NCI-H128 (cell line): Measurements from ENCODE around the gene TBC1D22A.

Source experiments
- DNase-seq: peaks from one replicate; lab custom pipeline; 2025; ENCODE audit not compliant: unreplicated experiment; lab: John Stamatoyannopoulos, UW

TBC1D22A gene

DNA sequence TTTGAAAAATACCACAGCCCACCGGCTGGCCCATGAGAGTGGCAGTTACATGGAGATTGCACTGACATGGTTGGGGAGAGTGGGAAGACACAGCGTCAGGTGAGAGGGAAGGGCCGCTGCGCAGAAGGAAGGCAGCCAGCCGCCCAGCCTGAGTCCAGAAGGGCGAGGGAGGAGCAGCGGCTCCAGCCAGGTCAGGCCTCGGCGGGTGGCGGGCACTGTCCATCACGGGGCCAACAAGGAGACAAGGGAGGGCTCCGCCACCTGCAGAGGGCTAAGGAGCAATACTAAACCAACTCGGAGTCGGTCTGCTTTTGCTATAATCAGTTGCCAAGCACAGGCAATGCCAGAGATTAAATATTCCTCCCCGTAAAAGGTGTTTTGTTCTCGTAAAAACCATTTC lies 384.5 kb downstream of the TBC1D22A start:
- no peak for DNase-seq

DNA sequence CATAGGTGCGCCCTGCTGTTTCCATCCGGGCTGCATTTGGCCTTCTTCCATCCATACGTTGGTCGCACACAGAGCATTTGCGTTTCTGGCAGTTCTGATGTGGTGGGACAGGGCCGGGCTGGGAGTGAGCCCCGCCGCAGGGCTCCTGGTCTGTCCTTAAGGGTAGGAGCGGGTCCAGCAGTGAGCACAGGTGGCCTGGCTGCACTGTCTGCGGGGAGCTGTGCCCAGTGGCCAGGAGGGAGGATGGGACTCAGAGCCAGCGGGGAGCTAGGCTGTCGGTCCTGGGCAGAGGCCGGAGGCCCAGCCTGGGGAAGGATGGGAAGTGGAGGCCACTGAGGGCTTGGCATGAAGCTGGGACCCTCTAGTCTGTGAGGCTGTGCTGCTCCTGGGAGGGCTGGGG lies 385.1 kb downstream of the TBC1D22A start:
- no peak for DNase-seq

GRCh38 chr22:47148510-47148909 lies 386.1 kb downstream of the TBC1D22A start:
- DNase-seq, result no peak

DNA sequence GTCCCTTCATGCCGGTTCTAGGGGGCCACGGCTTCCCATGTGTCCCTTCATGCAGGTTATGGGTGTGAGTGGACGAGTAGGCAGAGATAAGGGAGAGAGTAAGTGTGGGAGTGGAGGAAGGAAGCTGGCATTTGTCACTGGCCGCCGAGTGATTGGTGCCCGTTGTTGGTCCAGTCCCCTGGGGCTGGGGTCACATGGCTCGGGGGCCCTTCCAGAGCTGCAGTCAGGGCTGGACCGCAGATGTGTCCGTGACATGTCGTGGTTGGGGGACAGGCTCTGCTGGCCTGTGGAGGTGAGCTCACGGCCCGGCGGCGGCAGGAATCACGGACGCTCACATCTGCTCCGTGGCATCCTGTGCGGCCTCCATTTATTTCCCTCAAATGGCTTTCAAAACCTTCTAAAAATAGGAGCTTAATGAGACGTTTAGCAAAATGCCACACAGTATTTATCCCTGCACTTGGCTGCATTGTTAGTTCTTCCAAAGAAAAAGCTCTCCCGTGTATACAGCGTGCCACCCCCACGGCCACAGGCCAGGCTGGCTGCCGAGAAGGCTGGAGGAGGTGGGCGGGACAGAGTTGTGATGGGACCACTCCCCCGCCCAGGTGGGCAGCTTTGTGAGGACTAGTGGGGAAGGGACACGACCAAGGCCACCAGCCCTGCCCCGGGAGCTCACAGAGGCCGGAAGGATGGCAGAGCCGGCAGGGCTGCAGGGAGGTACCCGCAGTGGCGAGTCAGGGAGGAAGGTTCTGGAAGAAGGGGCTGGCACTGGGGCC lies 386.7 kb downstream of the TBC1D22A start:
- no peak for DNase-seq

- DNase-seq, result no peak
These were observed 387.5 kb downstream of the TBC1D22A start for GRCh38 chr22:47149976-47150375.

DNA sequence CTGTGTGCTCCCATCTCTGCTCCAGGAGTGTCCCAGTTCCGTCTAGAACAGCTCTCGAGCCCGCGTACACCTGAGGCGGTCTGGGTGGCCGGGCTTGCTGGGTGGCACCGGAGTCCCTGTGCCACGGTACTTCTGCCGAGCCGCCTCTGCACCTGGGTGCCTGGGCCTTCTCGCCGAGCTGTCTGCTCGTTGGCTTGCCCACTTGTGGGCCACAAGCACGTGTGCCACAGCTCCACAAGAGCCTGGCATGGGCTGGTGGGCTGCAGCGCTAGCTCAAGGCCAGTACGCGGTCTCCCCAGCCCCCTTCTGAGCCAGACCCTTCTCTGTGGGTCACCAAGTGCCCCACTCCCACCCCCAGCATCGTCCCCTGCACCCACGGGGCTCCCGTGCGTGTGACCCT lies 388.0 kb downstream of the TBC1D22A start:
- DNase-seq, result no peak

DNA sequence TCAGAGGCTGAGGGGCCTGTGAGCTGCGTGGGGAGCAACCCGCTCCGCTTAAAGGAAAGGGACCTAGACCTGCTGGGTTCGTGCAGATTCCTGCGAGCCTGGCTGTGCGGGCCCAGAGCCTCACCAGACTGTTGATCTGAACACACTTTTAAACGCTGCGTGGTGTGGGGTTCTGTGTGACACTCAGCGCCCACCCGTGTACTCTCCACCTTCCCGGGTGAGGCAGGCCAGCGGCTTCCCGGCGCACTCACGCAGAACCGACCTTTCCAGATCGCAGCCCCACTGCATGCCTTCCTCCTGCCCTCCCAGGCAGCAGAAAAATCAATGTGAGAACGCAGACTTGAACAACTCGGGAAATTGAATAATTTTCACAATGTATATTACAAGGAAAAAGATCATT lies 388.6 kb downstream of the TBC1D22A start:
- no peak for DNase-seq

GRCh38 chr22:47151490-47151889 lies 389.0 kb downstream of the TBC1D22A start:
- no peak for DNase-seq

- no peak for DNase-seq
These were observed 389.8 kb downstream of the TBC1D22A start for GRCh38 chr22:47152236-47152635.

DNA sequence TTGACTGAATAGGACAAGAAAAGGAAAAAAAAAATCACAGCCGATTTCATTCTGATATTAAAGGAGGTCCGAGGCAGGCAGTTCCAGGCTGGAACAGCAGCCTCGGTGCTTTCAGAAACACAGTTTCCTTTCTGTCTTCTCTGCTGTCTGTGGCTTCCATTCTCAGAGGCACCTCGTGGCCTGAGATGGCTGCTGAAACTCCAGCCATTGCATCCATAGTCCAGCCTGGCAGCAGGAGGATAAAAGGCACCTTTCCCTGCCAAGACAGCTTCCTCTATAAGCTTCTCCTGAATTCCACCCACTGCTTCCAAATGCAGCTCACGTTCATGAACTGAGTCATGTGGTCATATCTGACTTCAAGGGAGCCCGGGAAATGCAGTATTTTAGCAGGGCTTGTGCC lies 390.5 kb downstream of the TBC1D22A start:
- no peak for DNase-seq

- no peak for DNase-seq
These were observed 391.5 kb downstream of the TBC1D22A start for GRCh38 chr22:47153854-47154525.

GRCh38 chr22:47154621-47155081 lies 392.2 kb downstream of the TBC1D22A start:
- no peak for DNase-seq

DNA sequence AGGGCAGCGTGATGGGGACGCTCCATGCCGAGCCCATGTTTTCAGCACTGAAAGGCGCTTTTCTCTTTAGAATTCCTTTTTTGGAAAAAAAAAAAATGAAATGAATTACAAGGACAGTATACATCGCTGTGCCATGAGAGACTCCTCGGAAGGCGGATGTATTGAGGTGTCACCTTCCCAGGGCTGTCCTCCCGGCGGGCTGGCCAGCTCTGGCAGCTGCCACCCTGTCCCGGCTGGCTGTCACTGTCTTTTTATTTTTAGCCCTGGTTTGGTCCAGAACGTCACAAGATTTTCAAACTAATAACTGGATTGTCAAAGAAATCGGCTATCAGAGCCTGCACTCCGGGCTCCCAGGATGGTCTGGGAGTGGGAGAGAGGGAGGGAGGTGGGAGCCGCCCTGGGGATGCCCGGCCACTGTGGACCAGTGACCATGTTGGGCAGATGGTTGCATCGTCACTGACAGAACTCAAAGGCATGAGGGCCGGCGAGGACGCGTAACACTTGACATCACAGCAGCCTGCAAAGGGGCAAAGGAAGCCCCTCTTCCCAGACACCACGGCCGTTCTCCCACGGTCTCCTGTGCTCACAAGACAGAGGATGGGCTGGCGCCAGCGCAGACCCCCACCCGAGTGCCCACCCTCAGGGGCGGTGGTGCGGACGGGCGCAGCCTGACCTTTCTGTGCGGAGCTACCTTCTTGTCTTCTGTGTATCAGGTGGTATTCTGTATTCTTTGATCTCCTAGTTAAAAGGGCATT lies 392.9 kb downstream of the TBC1D22A start:
- no peak for DNase-seq

DNA sequence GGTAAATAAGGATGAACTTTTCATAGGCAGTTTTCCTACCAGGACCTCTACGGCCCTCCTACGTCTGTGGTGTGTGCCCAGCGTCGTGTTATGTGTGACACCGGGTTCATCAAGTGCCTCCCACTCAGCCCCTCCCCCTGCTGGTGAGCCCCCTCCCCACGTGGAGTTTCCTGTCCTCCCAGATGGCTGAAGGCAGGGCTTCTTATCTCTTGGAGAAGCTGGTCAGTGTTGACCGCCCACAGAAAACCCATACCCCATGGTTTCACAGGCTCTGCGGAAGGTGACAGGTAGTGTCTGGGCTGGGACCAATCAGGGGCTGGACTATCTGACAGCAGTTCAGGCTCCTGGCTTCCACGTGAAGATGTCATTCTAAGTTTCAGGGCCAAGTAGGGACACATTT lies 393.5 kb downstream of the TBC1D22A start:
- DNase-seq, result no peak

GRCh38 chr22:47156352-47157092 lies 394.1 kb downstream of the TBC1D22A start:
- DNase-seq, result no peak

DNA sequence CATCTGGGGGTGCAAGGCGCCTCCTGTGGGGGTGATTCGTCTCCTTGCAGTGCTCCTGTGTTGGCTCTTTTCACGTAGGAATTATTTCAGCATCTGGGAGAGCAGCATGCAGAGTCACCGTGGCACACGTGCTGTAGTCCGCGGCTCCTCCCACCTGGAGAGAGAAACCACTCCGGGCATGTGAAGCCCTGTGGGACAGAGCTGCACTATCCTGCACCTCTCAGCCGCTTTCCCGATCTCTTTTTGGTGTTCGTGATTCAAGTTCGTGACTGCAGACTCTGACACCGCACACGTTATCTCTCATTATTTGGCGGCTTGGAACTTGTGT lies 394.6 kb downstream of the TBC1D22A start:
- no peak for DNase-seq

- DNase-seq, result no peak
These were observed 395.2 kb downstream of the TBC1D22A start for GRCh38 chr22:47157486-47158270.

DNA sequence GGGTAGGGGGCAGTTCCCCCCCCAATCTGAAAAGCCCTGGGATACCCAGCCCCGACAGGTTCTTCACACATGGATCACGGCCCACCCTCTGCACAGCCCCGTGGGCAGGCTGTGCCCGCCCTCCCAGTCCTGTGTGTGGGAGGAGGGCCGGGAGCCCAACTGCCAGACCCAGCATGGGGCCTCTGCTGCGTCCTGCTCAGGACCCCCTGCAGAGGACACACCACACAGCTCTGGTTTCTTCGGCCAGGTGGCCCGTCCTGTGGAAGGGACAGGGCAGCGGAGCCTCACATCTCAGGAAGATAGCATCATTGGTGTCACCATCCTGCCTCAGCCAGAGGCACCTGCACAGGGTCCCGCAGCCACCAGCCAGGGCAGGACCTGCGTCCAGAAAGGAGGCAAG lies 396.0 kb downstream of the TBC1D22A start:
- no peak for DNase-seq

GRCh38 chr22:47159592-47159991 lies 397.1 kb downstream of the TBC1D22A start:
- no peak for DNase-seq

DNA sequence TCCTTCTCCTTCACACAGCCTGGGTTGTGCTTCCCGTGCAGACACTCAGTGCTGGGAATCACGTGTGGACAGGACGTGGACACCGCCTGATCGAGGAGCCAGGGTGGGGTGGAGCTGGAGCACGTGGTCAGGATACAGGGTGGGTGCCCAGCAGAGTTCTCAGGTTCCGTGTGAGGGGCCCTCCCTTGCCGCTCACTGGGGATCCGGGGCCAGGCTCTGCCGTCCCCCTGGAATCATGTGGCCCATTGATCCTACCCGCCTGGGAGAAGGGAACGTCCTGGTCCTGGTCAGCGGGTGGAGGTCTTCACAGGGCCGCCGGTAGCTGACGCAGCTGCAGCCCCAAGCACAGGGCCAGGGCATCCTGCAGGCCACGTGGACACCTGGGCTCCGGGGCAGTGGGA lies 397.7 kb downstream of the TBC1D22A start:
- no peak for DNase-seq
